ENCODE measurements around the gene HCN2.
A peak's percentile ranks its signal among the peaks of the same experiment; 100 is the strongest.

HCN2 gene

GRCh38 chr19:572140-572742, 17.4 kb upstream of the HCN2 start, which contains the start of gene BSG:
BSG (plus strand) TSS chr19:572596; CDS start chr19:572635, 39 bp downstream.
- H3K4me3 ChIP-seq (ENCODE audit: low read depth, low read length) = peak within 1 kb of the TSS; percentile 81
- TF ChIP-seq CTCF (IDR thresholded peaks at IDR 0.05; ENCODE audit: insufficient read depth, low read depth, low read length, missing control alignments) = no peak
- peak; percentile 99 for DNase-seq (ENCODE audit: low read depth)

- peak; percentile 50 for DNase-seq (ENCODE audit: low read depth)
- peak overlapping the region; percentile 81 for H3K4me3 ChIP-seq (ENCODE audit: low read depth, low read length)
- no peak for TF ChIP-seq CTCF (IDR thresholded peaks at IDR 0.05; ENCODE audit: insufficient read depth, low read depth, low read length, missing control alignments)
These were observed 16.8 kb upstream of the HCN2 start for GRCh38 chr19:572743-573518.

- no peak for TF ChIP-seq CTCF (IDR thresholded peaks at IDR 0.05; ENCODE audit: insufficient read depth, low read depth, low read length, missing control alignments)
- no peak for DNase-seq (ENCODE audit: low read depth)
- peak overlapping the region; percentile 81 for H3K4me3 ChIP-seq (ENCODE audit: low read depth, low read length)
These were observed 16.2 kb upstream of the HCN2 start for GRCh38 chr19:573519-573825.

GRCh38 chr19:574658-575526, 14.8 kb upstream of the HCN2 start:
- TF ChIP-seq CTCF (IDR thresholded peaks at IDR 0.05; ENCODE audit: insufficient read depth, low read depth, low read length, missing control alignments) = no peak
- H3K4me3 ChIP-seq (ENCODE audit: low read depth, low read length) = peak overlapping the region; percentile 81
- peak; percentile 64 for DNase-seq (ENCODE audit: low read depth)

GRCh38 chr19:575527-576506, 13.9 kb upstream of the HCN2 start:
- peak overlapping the region; percentile 81 for H3K4me3 ChIP-seq (ENCODE audit: low read depth, low read length)
- no peak for TF ChIP-seq CTCF (IDR thresholded peaks at IDR 0.05; ENCODE audit: insufficient read depth, low read depth, low read length, missing control alignments)

More at GRCh38 chr19:575527-576506, 13.9 kb upstream of the HCN2 start:
- no peak for DNase-seq (ENCODE audit: low read depth)

All from GM12865 (cell line).